Amniotic epithelial cell (primary cell): Measurements from ENCODE around the gene PARL.

Experiments used
- DNase-seq: peaks from one replicate; pipeline ENCODE4 v3.0.0-alpha.2; 2010; ENCODE audit warnings: low read depth

Gene PARL

DNA sequence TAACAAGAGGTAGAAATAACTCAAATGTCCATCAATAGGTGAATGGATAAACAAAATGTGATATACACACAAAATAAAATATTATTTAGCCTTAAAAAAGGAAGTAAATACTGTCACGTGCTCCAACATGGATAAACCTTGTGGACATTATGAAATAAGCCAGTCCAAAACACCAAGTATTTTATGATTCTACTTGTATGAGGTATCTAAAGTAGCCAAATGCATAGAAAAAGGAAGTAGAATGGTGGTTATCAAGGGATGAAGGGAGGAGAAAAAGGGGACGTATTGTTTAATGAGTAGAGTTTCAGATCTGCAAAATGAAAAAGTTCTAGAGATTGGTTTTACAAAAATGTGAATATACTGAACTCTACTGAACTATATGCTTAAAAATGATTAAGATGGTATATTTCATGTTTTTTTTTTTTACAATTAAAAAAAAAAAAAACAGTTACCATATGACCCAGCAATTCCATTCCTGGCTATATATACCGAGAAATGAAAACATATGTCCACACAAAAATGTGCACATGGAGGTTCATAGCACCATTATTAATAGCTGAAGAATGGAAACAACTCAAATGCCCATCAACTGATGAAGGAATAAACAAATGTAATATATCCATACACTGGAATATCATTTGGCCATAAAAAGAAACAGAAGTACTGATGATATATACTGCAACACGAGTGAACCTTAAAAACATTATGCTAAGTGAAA is 30.2 kb downstream of the PARL start:
- no peak for DNase-seq

DNA sequence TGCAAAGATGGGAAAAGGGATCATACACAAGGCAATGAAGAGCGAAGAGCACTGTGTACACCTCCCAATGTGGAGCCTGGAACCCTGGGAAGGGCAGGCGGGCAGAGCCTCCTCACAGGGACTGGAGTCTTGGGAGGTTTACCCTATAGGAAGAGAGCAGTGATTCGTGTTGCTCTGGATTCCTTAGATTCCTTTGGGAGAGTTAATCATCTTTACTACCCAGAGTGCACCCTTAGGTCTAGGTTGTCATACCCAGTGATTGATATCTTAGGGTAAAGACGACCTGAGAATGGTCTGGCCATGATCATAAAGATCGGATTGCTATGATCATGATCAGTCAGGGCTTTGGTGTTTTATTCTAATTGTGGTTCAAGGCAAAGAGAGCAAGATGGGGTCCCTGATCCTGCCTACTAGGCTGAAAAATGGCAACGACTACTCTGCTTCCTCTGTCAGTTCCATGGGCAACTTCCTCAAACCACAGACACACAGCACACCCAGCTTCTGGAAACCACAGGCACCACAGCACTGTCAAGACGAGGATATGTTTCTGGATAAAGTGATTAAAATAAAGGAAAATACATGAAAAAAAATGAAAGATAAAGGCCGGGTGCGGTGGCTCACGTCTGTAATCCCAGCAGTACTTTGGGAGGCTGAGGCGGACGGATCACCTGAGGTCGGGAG is 38.9 kb downstream of the PARL start:
- peak; percentile 84 for DNase-seq

DNA sequence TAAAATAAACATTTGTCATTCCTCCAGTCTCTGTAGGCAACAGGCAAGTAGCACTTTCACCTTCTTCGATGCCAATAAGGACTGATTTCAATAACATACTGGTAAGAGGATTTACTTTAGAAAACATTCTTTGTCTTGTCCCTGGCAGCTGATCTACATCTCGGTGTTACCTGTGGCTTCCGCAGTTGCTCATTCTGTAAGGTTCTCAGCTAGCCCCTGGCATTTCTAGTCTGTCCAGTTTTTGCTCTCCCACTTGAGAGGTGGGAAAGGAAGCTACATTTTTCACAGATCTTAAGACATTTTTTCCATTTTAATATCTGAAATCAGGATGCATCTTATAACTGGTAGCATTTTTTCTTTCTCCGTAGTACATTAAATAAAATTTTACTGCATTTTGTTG is 39.6 kb downstream of the PARL start:
- DNase-seq: no peak

DNA sequence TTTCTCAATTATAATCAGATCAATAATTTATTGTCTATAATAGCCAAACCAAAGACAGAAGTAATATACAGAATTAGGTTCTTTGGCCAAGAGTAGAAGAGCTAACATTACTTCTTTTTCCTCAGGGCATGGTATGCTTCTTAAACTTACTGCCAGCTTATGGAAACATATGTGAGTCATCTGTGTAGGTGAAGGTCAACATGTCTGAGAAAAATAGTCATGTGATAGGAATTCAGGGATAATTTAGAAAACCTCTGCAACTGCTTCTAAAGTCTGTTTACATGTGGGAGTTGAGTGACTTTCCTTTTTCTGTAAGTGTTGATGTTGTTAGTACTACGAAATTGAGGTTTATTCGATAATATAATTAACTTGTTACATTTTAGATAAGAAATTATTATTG is 40.1 kb downstream of the PARL start:
- peak; percentile 86 for DNase-seq

DNA sequence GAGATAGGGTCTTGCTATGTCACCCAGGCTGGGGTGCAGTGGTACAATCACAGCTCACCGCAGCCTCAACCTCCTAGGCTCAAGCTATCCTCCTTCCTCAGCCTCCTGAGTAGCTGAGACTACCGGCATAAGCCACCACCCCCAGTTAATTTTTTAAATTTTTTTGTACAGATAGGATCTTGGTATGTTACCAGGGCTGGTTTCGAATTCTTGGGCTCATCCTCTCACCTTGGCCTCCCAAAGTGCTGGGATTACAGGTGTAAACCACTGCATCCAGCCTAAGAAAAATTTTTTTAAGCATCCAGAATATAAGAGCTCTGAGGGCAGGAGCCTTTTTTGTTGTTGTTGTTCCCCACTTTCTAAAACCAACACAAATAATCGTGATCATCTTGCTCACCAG is 44.9 kb downstream of the PARL start:
- DNase-seq: no peak

DNA sequence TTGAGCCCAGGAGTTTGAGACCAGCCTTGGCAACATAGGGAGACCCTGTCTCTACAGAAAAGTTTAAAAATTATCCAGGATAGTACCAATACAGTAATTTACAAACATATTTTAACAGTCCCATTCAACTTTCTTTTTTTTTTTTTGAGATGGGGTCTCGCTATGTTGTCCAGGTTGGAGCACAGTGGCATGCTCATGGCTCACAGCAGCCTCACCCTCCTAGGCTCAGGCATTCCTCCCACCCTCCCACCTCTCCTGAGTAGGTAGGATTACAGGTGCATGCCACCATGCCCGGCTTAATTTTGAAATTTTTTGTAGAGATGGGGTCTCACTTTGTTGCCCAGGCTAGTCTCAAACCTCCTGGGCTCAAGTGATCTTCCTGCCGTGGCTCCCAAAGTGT is 46.8 kb downstream of the PARL start:
- no peak for DNase-seq

- no peak for DNase-seq
These were observed 47.3 kb downstream of the PARL start for GRCh38 chr3:183837390-183837789.

- no peak for DNase-seq
These were observed 51.2 kb downstream of the PARL start for GRCh38 chr3:183833516-183833915.

GRCh38 chr3:183830187-183830586 is 54.5 kb downstream of the PARL start:
- no peak for DNase-seq

GRCh38 chr3:183829466-183829865 is 55.2 kb downstream of the PARL start:
- no peak for DNase-seq

DNA sequence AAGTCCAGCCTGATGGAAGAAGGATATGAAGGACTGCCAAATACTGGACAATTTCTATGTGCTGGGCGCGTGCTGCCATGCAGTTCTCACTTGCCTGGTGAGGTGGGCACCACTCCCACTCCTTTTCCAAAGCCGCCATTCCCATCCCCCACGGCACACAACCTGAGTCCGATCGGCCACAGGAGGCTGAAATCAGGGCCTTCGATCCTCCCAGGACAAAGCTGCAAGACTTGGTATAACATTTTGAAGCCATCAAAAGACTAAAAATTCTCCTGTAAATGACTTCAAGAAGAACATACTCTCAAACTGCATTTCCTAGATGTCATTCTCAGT is 56.2 kb downstream of the PARL start:
- DNase-seq: no peak

DNA sequence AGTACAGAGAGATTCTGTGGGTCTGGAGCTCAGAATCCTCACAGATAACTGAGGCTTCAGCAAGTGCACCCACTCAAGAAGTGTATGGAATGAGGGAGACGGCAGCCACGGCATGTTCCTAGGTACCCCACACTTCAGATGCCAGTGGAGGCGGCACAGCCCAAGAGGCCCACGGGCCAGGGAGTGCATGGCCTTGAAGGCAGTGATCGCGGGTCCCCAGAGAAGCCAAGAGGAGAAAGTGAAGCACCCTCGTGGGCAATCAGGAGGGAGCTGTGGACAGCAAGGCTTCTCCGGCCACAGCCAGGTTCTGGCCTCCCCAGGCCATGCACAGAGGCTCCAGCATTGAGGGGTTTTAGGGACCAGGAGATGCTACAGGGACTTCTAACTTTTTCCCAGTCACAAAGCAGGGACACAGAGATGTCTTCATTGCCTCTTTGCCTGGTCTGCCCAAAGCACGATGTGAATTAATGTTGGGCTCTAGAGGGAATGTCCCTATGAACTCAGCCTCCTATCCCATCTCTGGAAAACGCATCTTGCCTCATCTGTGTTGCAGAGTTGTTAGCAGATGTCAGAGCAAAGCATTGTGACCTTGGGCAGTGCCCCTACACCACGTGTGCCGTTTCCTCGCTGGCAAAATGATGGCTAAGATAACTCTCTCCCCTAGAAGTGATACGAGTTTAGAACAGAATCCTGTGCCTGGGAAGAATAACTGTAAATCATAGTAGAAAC is 56.7 kb downstream of the PARL start:
- no peak for DNase-seq

GRCh38 chr3:183826448-183827250 is 58.0 kb downstream of the PARL start:
- no peak for DNase-seq

DNA sequence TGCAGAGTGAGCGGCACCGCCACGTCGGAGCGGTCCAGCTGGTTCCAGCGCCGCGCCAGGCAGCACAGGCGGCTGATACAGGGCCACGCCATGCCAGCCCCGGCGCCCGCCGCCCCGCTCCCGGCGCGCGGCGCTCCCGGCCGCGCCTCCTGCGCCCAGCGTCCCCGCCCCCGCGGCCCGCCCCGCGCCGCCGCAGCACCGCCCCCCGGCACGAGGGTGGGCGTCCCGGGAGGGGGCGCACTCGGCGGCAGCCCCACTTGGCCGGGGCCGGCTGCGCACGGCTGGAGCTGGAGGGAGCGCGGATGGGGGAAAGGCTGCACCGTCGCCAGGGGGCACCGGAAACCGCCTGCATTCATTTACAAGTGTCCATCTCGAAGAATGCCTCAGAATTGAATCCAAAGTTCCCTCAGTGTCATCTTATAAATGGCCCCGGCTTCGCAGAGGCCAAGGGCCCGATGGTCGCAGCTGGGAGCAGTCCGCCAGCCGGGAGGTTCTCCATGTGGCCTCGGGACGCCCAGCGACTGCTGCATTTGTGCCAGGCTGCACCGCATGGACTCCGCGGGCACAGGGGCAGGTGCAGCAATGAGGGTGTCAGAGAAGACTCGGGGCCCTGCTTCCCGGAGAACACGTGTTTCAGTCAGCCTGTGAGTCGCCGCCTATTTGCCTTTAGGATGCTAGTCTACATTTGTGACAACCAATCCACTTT is 59.1 kb downstream of the PARL start, which contains the start of gene MAP6D1:
Gene MAP6D1, minus strand, starts transcription at position 122 of the 706 bp plus-strand sequence. Its CDS starts 30 bp downstream, at position 92.
- DNase-seq: peak; percentile 32

DNA sequence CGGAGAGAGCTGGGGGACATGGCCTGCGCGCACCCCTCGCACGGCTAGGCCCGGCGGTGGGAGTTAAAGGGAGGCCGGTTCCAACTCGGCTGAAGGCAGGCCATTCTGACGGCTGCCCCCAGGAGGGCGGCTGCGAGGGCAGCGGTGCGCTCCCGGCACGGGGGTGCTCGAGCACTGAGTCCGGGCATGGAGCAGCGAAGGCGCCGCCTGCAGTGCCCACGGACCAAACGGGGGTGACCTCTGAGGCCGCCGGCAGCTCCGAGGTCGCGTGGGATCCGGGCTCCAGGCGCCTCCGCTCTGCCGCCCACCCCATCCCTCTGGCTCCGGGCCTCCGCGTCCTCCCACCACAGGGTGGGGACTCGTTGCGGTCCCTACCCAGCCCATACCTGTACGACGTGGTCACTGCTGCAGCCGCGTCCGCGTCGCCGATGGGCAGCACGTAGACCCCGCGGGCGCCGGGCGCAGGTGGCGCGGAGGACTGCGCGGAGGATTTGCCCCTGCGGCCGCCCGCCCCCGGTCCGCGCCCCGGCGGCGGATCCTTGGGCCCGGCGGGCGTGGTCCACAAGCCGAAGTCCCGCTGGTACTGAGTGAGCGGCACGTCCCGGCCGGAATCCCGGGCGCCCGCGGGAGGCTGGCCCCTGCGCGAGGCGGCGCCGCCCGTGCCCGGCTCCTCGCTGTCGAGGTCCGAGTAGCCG is 59.8 kb downstream of the PARL start:
- DNase-seq: no peak

- DNase-seq: no peak
These were observed 60.7 kb downstream of the PARL start for GRCh38 chr3:183823963-183824362.

DNA sequence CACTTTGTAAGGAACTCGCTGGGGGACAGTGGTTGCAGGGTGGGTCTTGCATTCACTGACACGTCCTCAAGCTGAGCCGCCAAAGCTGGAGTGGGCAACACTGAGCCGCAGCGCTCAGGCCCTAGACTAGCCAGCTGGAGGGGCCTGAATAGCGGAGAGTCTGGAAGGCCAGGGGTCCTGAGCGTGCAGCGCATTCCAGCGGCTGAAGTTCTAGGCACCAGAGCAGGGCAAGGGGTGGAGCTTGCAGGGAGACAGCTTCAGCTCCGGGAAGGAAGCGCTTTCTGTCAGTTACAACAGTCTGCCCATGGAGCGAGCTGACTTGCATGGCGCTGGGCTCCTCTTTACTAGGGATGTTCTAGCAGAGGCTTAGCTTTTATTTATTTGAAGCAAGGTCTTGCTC is 62.0 kb downstream of the PARL start:
- DNase-seq: peak; percentile 42

DNA sequence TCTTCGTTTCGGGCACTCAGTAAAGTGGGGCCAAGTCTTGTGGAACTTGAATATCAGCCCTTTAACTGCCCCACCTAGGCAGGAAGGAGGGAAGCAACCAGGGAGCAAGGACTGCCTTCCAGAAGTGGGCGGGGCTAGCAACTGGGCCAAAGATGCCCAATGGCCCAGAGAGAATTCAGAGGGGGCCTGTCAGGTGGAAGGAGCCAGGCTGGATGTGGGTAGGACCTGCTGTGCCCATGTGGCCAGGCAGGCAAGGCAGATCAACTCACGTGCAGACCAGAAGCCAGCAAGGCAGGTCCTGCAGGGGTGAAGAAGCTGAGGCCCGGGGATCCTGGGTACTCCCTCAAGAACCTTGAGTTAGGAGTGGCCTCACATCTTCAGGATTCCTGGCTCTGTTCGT is 64.8 kb downstream of the PARL start:
- no peak for DNase-seq

DNA sequence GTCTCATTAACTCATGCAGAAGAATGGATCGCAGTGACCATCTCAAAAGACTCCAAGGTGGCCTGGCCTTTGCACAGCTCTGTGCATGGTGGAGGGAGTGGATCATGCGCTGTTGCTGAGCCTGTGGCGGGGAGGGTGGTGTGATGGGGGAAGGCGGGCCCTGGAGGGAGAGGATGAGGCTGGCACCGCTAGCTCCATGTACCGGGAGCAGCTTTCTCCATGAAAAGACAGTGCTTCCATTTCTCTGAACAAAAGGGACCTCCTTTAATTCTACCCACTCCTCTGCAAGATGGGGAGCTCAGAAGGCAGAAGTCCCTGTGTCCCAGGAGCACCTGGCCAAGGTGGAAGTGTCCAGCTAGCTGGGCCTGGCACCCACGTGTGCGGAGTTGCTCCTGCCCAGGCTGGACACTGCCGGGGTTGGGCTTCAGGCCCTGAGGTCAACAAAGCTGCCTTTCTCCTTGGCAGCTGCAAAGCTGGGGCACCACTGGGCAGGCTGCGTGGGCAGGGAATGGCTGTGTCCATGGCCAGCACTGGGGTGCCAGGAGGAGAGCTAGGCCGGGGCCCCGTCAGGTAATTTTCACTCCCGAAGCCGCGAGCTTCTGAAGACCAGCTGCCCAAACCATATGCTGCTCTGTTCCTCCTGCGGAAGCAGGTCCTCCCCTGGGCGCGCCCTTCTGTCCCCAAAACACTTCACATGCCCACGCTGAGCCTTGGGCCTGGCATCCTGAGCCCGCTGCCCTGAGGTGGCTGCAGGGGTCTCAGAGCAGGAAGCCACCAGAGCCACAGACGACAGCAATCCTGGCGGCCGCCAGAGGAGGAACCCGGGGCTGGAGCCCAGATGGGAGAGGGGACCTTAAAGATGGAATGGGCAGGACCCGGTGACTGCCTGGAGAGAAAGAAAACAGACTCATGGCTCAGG is 65.7 kb downstream of the PARL start:
- DNase-seq: no peak

- no peak for DNase-seq
These were observed 66.5 kb downstream of the PARL start for GRCh38 chr3:183818041-183818620.
